Breast epithelium (tissue), 4 donors: ENCODE data around the gene COL6A2. TPM values are rescaled to one million over a fixed set of nuclear protein-coding genes. Genes with fewer than 3 reads are reported as not detected.

Experiments used
- DNase-seq, 2 donors: peaks; one replicate each; pipeline ENCODE4 v3.0.0-alpha.2; 2019; ENCODE audit warnings: low spot score in 2 of 2
- H3K27ac ChIP-seq, 2 donors: fragments of 200-600 bp; sonication (generic) in 1 of 2; one replicate each; pipeline ENCODE4 v1.5.1; 2016 to 2019; ENCODE audit warnings: mild to moderate bottlenecking in 1 of 2
- H3K27me3 ChIP-seq, 2 donors: fragments of 200-600 bp; sonication (generic) in 1 of 2; one replicate each; pipeline versions ENCODE4 v1.5.1 to v1.6.0; 2017 to 2019; ENCODE audit warnings: control low read depth in 1 of 2, mild to moderate bottlenecking in 1 of 2
- H3K36me3 ChIP-seq: fragments of 200-600 bp; one replicate; pipeline ENCODE4 v1.5.1; 2019
- H3K4me1 ChIP-seq, 2 donors: fragments of 200-600 bp; sonication (generic); one replicate each; pipeline ENCODE4 v1.5.1; 2016 to 2019; ENCODE audit warnings: control low read depth in 1 of 2
- H3K4me3 ChIP-seq, 3 donors: fragments of 200-600 bp; sonication (generic); 1 replicate in 2 of 3; 2 replicates in 1 of 3; pipeline ENCODE4 v1.5.1; 2016 to 2019; ENCODE audit warnings: mild to moderate bottlenecking in 3 of 3, moderate library complexity in 2 of 3
- H3K9me3 ChIP-seq, 2 donors: fragments of 200-600 bp; sonication (generic) in 1 of 2; one replicate each; pipeline ENCODE4 v1.5.1; 2016 to 2019; ENCODE audit warnings: control low read depth in 1 of 2
- POLR2A ChIP-seq: fragments of 450-650 bp; IDR thresholded peaks from one replicate; pipeline ENCODE4 v1.6.1; 2016; ENCODE audit warnings: antibody characterized with exemption, mild to moderate bottlenecking, moderate library complexity
- POLR2AphosphoS5 ChIP-seq, 3 donors: sonication (generic); formaldehyde crosslinking; IDR thresholded peaks; one replicate each; pipeline ENCODE4 v1.6.1; 2017; ENCODE audit warnings: antibody characterized with exemption in 3 of 3
- intact Hi-C: fragments of 100-400 bp; cut with DNase I; formaldehyde crosslinking; loops from one replicate; pipeline ENCODE4 v1.15.1; 2023; ENCODE audit warnings: low total_unique reads
- total RNA-seq, 3 donors: library from RNA; depleted of rRNA; stranded (reverse); fragments of >200 nt; gene quantifications; one replicate each; pipeline ENCODE4 v1.1.0, GENCODE V29; 2016
- TF ChIP-seq, protein P1 (sequence below), 3 donors: fragments of 450-650 bp; IDR thresholded peaks; one replicate each; pipeline ENCODE4 v1.5.1; 2016 to 2017; ENCODE audit warnings: antibody characterized with exemption in 3 of 3, mild to moderate bottlenecking in 3 of 3, moderate library complexity in 3 of 3

Gene COL6A2
- total RNA-seq, 3 donors from 2014 or later, result 177 to 1,266 (median 418) TPM

GRCh38 chr21:46119144-46119636, 21.3 kb downstream of the COL6A2 start:
- TF ChIP-seq POLR2A (no peak), POLR2AphosphoS5 (IDR thresholded peaks at IDR 0.05) (no peak)
- TF ChIP-seq, protein P1, sequence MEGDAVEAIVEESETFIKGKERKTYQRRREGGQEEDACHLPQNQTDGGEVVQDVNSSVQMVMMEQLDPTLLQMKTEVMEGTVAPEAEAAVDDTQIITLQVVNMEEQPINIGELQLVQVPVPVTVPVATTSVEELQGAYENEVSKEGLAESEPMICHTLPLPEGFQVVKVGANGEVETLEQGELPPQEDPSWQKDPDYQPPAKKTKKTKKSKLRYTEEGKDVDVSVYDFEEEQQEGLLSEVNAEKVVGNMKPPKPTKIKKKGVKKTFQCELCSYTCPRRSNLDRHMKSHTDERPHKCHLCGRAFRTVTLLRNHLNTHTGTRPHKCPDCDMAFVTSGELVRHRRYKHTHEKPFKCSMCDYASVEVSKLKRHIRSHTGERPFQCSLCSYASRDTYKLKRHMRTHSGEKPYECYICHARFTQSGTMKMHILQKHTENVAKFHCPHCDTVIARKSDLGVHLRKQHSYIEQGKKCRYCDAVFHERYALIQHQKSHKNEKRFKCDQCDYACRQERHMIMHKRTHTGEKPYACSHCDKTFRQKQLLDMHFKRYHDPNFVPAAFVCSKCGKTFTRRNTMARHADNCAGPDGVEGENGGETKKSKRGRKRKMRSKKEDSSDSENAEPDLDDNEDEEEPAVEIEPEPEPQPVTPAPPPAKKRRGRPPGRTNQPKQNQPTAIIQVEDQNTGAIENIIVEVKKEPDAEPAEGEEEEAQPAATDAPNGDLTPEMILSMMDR (IDR thresholded peaks at IDR 0.05), result no peak
- intact Hi-C loops, result no loop called here
- H3K27ac ChIP-seq, result peak overlapping the region in 1 of 2 donors; percentile 55
- H3K4me1 ChIP-seq, result no peaks in the 10 kb centered on the region
- DNase-seq, result peak in 1 of 2 donors; percentile 28
- H3K36me3 ChIP-seq, result no peaks in the 10 kb centered on the region
- H3K4me3 ChIP-seq, result no peak overlapping the region
- H3K9me3 ChIP-seq, result peaks cover 4 to 6% of the 10 kb centered on the region in 2 donors
- H3K27me3 ChIP-seq, result no peaks in the 10 kb centered on the region

DNA sequence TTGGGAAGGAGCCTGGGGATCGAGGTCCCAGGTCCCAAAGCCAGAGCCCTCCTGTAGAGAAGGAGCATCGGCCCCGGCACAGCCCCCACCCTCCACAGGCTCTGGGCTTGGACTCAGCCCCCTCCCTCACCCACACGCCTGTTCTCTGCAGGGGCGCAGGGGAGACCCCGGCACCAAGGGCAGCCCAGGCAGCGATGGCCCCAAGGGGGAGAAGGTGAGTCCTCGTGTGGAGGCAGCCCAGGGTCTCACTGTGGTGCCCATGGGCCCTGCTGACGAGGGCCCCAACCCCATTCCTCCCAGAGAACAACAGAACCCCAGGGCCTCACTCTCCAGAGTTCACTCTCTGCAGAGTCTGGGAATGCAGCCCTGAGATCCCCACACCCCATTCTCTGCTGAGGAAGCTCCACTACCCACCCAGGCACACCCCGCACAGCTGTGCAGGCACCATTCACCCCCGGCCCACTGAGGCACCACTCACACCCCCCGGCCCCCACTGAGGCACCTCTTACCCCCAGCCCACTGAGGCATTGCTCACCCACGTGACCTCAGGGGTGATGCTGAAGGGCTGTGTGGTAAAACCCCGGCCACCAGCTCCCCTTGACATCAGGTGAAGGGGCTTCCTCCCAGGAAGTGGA, 21.8 kb downstream of the COL6A2 start:
- intact Hi-C loops, result no loop called here
- H3K27ac ChIP-seq, result peak overlapping the region in 1 of 2 donors; percentile 55

GRCh38 chr21:46120301-46121285, 22.7 kb downstream of the COL6A2 start:
- Histone ChIP-seq H3K9me3 (no peaks in the 10 kb centered on the region), H3K27me3 (no peaks in the 10 kb centered on the region), H3K4me1 (no peaks in the 10 kb centered on the region), H3K27ac (peak overlapping the region in 1 of 2 donors; percentile 55), H3K4me3 (no peak overlapping the region), H3K36me3 (no peaks in the 10 kb centered on the region)
- peak in 1 of 2 donors; percentile 46 for DNase-seq
- no peak for TF ChIP-seq POLR2A
- TF ChIP-seq, protein P1 (IDR thresholded peaks at IDR 0.05), result no peak
- no peak for TF ChIP-seq POLR2AphosphoS5 (IDR thresholded peaks at IDR 0.05)
- intact Hi-C loops, result no loop called here

More for the DNA sequence above, 21.8 kb downstream of the COL6A2 start:
- Histone ChIP-seq H3K4me1 (no peaks in the 10 kb centered on the region), H3K27me3 (no peaks in the 10 kb centered on the region), H3K9me3 (peaks cover 3 to 4% of the 10 kb centered on the region in 2 donors), H3K4me3 (no peak overlapping the region), H3K36me3 (no peaks in the 10 kb centered on the region)
- TF ChIP-seq POLR2AphosphoS5 (IDR thresholded peaks at IDR 0.05), result no peak
- TF ChIP-seq, protein P1 (IDR thresholded peaks at IDR 0.05), result no peak
- TF ChIP-seq POLR2A, result no peak
- DNase-seq, result peak in 1 of 2 donors; percentile 48

DNA sequence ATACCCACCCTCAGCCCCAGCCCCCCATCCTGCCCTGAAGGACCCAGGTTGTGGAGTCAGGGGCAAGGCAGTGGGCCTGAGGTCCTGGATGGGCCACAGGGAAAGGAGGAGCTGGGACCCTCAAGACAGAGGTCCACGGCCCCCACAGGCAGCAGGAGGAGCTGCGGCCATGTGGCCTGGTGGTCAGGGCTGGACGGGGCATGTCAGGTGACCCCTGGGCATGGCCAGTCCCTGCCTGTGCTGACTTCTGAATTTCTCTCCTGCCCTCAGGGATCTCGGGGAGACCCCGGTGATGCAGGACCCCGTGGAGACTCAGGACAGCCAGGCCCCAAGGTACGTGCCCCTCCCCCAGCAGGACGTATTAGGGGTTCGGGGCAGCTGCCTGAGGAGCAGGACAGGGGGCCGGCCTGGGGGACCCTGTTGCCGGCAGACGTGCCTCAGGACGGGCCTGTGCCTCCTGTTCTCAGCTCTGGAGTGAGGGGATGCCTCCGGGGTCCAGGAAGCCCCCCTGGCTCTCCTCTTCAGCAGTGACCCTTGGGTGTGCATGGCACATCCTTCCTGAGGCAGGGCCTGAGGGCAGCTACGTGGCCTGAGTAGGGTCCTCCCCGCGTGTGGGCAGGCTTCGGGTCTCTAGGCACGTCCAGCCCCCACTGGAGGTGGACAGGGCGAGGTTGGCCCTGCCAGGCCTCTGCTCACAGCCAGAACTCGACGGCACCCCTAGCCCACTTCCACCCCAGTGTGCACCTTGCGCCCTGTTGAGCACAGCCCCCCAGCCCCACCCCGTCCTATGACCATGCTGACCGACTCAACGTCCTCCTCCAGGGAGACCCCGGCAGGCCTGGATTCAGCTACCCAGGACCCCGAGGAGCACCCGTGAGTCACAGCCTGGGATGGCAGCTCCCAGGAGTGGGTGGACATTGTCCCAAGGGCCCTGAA, 23.6 kb downstream of the COL6A2 start:
- DNase-seq, result peak in 1 of 2 donors; percentile 47

More for the DNA sequence above, 23.6 kb downstream of the COL6A2 start:
- Histone ChIP-seq H3K4me1 (no peaks in the 10 kb centered on the region), H3K36me3 (no peaks in the 10 kb centered on the region), H3K9me3 (no peaks in the 10 kb centered on the region), H3K4me3 (no peak overlapping the region), H3K27me3 (no peaks in the 10 kb centered on the region), H3K27ac (peak overlapping the region in 1 of 2 donors; percentile 32)
- intact Hi-C loops, result no loop called here
- TF ChIP-seq, protein P1 (IDR thresholded peaks at IDR 0.05), result no peak
- no peak for TF ChIP-seq POLR2A
- TF ChIP-seq POLR2AphosphoS5 (IDR thresholded peaks at IDR 0.05), result no peak
